HG03521 (cell line): ENCODE measurements around the gene TGFB2.

ENCODE experiments used
- ATAC-seq: cut with Tn5 transposase; IDR thresholded peaks from one replicate; pipeline ENCODE4 v1.9.1; 2021; ENCODE audit warnings: mild to moderate bottlenecking, moderate library complexity; ENCODE audit not compliant: unreplicated experiment

The TGFB2 gene

DNA sequence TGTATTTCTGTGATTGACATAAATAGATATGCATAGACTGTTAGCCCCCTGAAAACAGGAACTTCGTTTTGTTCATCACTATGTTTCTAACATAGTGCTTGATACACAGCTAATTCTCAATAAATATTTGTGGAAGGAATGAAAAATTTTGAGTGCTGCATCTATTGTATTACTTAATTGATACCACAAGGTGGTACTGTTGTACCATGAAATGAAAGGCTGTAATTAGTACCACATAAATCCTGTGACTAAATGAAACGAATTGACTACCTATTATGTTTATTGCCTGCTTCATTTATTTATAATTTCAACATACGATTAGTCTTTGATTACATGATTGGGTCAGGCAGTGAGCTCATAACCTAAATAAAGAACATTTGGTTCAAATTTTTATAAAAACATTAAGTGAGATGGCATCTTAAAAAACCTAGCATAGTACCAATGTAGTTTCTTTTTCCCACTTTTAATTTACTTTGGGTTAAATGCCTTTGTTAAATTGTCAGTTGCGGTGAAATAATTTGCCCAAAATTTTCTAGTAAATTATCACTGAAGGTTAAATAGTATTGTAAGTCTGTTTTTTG is 15.0 kb upstream of the TGFB2 start:
- peak; percentile 70 for ATAC-seq

GRCh38 chr1:218332416-218332815 is 12.7 kb upstream of the TGFB2 start:
- no peak for ATAC-seq

DNA sequence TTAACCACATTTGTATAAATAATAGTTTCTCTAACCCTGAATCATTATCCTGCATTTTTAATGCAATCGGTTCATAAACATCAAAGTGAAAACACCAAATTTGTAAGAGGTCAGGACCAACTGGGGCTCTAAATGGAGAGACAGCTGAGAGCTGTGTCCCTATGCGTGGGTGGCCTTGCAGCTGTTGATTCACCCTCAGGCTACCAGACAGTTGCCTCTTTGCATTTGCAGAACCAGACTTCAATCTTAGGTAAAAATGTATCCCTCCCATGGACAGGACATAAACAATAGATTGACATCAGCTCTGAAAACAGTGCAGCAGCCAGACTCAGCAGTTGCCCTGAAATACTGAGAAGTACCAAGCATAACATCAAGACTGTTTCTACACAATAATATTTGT is 8.8 kb upstream of the TGFB2 start:
- ATAC-seq = no peak

GRCh38 chr1:218339267-218339831 is 5.8 kb upstream of the TGFB2 start:
- peak; percentile 49 for ATAC-seq

DNA sequence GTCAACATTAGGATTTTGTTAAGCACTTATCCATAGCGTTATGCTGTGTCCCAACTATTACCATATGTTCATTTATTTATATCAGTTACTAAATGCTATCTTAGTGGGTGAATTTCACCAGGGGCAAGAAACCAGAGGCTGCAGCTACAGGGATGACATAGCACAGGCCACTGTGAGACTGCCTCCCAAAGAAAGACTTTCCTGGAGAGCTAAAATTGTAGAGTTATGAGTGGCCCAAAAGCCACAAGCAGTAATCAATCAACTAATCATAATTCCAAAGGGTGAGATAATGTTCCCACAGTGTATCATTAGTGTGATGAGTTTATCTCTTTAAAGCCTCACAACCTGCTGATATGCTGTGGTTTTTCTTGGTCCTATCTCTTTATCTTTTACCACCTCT is 3.8 kb upstream of the TGFB2 start:
- ATAC-seq = no peak

DNA sequence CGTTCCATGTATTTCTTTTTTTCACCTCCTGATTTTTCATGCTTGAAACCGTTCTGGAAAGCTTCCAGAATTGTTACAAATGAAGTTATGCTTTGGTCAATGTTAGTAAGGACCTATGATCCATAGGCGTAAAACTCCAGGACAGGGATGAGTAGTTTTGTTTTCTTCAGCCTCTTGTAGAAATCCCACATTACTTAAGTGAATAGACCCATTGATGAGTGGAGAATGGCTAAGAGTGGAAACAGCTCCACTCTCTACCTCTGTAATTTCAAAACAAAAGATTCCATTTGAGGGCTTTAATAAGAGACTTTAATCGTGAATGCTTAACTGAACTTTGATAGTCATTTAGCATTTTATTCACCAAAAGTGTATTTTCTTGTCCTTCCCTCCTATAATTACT is 3.0 kb upstream of the TGFB2 start:
- ATAC-seq = no peak

GRCh38 chr1:218345673-218346390 is 696 bp downstream of the TGFB2 start:
- peak; percentile 84 for ATAC-seq

DNA sequence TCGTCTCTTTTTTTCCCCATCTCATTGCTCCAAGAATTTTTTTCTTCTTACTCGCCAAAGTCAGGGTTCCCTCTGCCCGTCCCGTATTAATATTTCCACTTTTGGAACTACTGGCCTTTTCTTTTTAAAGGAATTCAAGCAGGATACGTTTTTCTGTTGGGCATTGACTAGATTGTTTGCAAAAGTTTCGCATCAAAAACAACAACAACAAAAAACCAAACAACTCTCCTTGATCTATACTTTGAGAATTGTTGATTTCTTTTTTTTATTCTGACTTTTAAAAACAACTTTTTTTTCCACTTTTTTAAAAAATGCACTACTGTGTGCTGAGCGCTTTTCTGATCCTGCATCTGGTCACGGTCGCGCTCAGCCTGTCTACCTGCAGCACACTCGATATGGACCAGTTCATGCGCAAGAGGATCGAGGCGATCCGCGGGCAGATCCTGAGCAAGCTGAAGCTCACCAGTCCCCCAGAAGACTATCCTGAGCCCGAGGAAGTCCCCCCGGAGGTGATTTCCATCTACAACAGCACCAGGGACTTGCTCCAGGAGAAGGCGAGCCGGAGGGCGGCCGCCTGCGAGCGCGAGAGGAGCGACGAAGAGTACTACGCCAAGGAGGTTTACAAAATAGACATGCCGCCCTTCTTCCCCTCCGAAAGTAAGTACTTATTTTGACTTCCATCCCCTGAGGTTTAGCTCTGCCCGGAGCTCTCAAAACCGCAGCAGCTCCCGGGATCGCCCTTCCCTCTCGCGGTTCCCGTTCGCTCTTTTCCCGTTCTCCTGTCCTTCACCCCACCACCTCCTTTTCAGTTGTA is 1.5 kb downstream of the TGFB2 start:
- no peak for ATAC-seq

DNA sequence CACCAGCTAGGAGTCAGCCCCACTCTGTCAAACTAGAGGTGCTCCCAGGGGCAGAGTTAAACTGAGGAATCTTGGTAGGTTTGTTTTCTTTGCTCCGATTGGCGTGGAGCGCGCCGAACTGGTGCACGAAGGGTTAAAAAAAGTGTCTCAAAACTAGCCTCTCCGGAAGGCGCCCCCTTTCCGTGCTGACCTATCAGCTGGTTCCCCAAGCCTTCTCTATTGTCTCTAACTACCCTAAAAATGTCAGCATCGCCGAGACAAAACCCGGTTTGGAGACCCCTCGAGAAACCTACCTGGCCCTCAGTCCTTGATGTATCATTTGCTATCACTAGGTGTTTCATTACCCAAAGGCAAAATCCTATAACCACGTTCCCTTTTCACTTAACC is 2.2 kb downstream of the TGFB2 start:
- ATAC-seq = no peak

DNA sequence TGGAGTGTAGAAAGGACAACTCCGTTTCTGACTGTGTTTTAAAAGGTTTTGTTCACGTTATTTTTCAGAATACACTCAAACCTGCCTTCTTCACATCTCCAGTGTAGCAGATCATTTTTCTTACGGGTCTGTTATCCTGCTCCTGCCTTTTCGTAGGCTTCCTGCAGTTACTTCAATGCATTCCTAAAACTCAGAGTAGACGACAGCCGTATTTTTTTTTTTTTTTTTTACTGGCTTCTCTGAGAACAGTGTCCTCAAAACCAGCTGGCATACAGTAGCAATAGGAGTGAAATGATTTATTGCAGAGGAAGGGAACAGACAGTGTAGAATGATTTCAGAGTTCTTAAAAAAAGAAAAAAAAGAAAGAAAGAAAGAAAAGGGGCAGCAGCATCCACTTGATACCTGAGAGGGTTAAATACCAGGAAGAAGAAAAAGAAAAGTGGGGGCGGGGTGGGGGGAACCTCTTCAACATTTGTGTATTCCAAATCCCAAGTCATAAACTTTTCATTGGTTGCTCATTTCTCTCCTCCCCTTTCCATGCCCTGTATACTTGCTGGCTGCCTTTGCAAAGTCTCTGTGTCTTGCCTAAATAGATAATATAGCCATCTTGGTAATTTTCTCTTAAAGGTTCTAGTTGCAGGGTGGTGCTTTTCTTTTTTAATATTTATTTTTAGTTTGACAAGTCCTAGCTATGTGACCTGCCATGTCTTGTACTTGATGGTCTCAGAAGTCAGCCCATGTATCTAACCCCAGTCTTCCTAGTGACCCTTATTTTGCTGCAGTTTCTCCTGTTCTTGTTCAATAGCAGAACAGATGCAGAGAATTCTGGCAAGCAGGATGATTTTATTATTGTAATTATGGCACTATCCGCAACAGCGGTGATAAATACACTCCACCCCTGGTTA is 2.8 kb downstream of the TGFB2 start:
- no peak for ATAC-seq

DNA sequence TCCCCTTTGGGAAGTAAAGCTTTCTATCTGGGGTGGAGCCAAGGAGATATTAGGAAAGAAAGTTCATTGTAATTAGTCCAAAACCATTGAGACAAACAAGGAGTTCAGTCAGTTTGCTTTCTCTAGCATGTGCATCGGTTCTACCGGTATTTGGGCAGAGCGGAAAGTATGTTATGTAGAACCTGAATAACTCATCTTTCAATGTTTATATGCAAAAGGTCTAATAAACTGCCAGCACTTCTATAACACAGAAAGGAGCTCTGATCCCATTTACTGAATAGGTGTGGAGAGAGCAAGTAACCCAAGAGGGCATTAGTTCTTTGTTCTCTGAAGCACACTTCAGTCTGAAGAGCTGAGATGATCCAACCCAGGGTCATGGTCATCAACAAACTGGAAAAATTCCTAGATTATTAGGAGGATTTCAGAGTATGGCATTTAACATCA is 3.5 kb downstream of the TGFB2 start:
- ATAC-seq = no peak

DNA sequence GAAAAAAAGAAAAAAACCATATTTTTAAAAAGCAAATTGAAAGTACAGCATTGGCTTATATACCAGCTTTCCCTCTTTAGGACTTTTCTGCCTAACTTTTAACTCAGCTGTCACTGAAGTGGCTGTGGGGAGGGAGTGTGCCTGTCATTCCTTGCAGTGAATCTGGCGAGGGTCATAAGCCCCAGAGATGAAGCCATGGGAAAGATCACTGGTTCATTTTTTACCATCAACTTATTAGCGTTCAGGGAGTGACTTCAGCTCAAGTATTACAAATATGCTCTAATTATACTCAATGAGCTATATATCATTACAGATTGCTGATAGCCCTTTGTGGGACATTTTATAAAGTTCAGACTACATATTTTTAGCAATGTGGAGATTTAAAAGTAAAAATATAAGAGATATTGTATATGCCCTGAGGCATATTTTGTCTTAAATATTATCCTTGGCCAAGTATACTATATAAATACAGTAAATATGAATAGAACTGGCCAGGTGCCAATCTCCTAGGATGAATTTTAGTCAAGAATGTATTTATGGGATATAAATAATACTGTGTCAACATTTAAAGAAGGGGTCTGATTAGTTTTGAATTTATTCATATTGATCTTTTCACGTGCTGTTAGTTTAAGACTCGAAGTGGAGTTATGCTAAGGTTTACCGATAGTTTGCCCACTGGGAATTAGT is 4.4 kb downstream of the TGFB2 start:
- no peak for ATAC-seq

DNA sequence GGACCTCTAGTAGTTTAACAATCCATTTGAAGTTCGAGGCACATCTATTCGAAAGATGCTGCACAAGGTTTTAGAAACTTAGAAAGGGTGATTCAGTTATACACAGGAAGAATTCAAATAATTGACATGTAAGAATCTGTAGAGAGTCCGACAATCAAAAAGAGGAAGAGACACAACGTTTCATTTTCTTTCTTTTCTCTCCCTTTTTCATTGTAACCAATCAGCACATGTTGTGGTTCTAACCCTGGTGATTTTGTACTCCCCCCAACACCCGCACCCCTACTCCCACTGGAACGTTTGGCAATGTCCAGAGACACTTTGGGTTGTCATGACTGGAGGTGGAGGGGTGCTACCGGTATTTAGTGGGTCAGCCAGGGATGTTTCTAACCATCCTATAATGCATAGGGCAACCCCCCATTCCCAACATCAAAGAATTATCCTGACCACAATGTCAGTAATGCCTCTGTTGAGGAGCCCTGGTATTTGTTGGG is 4.9 kb downstream of the TGFB2 start:
- no peak for ATAC-seq

DNA sequence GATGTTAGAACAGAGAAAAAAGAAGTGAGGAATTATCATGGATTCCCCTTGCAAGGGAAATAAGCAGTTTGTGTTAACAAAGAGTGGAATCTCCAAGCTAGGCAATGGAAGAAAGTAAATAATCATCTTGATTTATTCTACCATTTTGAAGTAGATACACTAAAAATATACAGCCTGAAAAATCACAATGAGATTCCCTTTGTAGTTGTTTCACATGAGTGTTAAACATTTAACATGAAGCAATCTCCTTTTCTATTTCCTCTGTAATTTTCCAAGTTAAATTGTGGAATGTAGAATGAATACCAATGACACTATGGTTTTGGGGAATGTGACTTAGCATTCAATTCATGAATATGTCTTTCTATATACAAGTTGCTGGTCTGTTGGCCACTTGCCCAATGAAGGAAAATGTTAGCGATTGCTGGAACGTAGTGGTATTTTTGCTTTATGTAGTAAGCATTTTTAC is 5.7 kb downstream of the TGFB2 start:
- ATAC-seq = no peak

DNA sequence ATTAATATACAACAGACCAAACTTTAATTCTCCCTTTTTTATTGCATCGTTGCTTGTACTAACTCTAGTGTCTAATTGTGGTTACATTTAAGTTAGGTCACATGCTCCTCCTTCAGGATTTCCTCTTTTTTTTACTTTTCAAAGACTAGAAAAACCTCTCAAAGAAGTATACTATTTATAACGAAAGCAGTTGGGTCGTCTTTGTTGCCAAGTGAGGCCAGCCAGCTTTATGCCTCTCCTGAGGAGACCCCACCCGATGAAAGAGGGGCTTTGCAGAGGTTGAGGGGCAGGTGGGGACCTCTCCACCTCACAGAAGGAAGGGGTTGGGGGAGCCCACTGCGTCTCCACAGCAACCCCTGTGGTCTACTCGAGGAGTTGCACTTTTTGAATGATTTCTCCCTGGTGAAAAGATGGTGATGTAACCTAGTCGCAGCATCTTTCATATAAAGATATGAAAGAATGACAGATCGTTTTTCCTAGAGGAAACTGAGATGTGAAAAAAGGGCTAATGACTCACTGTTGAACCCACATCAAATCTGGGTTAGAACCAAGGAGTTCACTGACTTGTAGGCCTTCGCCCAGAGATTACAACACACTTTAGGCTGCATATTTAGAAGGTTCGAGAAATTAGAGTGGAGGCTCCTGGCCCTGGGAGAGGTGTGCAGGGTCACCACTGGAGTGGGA is 6.4 kb downstream of the TGFB2 start:
- peak; percentile 81 for ATAC-seq

- no peak for ATAC-seq
These were observed 6.9 kb downstream of the TGFB2 start for GRCh38 chr1:218352075-218352438.

DNA sequence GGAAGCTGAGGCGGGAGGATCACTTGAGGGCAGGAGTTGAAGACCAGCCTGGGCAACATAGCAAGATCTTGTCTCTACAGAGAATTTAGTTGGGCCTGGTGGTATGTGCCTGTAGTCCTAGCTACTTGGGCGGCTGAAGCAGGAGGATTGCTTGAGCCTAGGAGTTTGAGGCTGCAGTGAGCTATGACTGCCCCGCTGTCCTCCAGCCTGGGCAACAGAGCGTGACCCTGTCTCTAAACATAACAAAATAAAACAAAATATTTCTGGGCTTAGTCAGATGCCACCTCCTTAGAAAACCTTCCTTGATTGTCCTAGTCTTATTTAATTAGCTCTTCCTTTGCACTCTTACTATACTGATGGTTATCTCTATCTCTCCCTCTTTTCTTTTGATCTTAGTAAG is 8.5 kb downstream of the TGFB2 start:
- no peak for ATAC-seq

DNA sequence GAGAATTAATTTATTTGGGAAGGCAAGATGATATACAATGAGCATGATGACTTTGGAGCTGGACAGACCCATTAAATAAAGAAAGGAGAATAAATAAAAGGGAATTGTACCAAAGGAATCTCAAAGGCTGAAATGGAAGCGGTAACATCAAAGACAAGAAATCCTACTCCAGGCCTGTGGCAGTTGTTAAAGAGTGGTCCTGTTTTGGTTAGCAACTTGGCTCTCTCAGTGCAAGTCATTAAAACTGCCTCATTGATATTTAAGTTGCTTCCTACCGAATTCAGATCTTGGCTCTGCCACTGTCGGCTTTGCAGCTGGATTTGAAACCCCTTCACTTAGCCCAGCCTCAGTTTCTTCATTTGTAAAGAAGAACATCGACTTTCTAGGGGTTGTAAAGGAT is 10.1 kb downstream of the TGFB2 start:
- no peak for ATAC-seq

DNA sequence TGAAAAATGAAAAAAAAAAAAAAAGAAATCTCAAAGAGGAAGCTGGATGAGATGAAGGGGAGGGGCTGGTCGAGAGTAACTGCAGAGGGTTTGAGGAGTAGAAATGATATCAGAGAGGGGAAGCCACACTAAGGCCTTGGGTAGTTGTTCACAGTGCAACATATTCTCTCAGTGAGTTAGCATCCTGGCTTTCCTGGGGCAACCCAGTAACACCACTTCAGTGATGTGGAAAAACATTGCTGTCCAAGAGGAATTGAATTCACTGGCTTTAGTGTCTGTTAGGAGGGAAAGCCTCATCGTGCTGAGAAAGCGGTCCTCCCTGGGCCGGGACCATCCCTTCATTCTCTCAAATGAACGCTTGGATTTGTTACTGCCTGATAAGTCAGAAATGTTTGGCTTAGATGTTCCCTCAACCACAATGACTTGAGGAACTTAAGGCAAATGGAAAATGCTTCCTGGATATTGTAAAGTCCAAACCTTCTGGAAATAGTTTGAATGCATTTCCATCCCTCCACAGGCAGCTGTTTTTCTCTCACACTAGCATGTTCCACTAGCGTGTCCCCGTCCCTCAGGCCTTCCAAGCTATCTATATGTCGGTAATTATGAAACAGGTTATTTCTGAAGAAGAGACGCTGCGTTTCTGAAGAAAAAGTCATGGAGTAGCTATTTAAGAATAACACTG is 12.2 kb downstream of the TGFB2 start:
- ATAC-seq = no peak
